WTC11 (cell line): ENCODE results near the gene KDM4B. TPM values are rescaled to one million over a fixed set of nuclear protein-coding genes. Genes with fewer than 3 reads are reported as not detected.
A peak's percentile ranks its signal among the peaks of the same experiment; 100 is the strongest.

ENCODE experiments used
- ATAC-seq: fragments of 200-7000 bp; cut with Tn5 transposase; 2 replicates; pipeline ENCODE4 v1.10.0; 2021; ENCODE audit warnings: mild to moderate bottlenecking, moderate library complexity
- CTCF ChIA-PET: fragments of 300-600 bp; sonication (Branson Sonifier 250); formaldehyde crosslinking; loops from one replicate; lab custom pipeline; 2021; ENCODE audit warnings: antibody characterized with exemption; lab: Charles Lee
- POLR2A ChIA-PET: fragments of 350-600 bp; sonication (Branson Sonifier 250); formaldehyde crosslinking; loops from one replicate; lab custom pipeline; 2021; ENCODE audit warnings: antibody characterized with exemption; lab: Charles Lee
- DNase-seq: peaks from one replicate; pipeline ENCODE4 v3.0.0; 2021; ENCODE audit warnings: low spot score
- H3K27ac Mint-ChIP-seq: 2 replicates; pipeline ENCODE4 v1.8.0; 2021; ENCODE audit warnings: mixed read lengths
- H3K27me3 Mint-ChIP-seq: 2 replicates; pipeline ENCODE4 v1.8.0; 2021; ENCODE audit warnings: low read depth, mild to moderate bottlenecking, moderate library complexity, mixed read lengths
- H3K36me3 Mint-ChIP-seq: 2 replicates; pipeline ENCODE4 v1.8.0; 2021; ENCODE audit warnings: mixed read lengths
- H3K4me1 Mint-ChIP-seq: 2 replicates; pipeline ENCODE4 v1.8.0; 2022; ENCODE audit warnings: mixed read lengths
- H3K4me3 Mint-ChIP-seq: 2 replicates; pipeline ENCODE4 v1.8.0; 2021; ENCODE audit warnings: mild to moderate bottlenecking, moderate library complexity, mixed read lengths
- H3K9me3 Mint-ChIP-seq: 2 replicates; pipeline ENCODE4 v1.8.0; 2021; ENCODE audit warnings: mixed read lengths
- ATF1 ChIP-seq: sonication (generic); formaldehyde crosslinking; IDR thresholded peaks from 2 replicates; pipeline ENCODE4 v1.8.1; 2023; ENCODE audit warnings: mild to moderate bottlenecking, moderate library complexity, missing genetic modification reagents
- CBFB ChIP-seq: sonication (generic); formaldehyde crosslinking; IDR thresholded peaks from 2 replicates; pipeline ENCODE4 v1.8.1; 2022; ENCODE audit warnings: mild to moderate bottlenecking, low read depth, missing genetic modification reagents
- E2F4 ChIP-seq: sonication (generic); formaldehyde crosslinking; IDR thresholded peaks from 2 replicates; pipeline ENCODE4 v1.8.1; 2022; ENCODE audit warnings: low read depth, mild to moderate bottlenecking, moderate library complexity, missing genetic modification reagents, borderline replicate concordance
- EMX1 ChIP-seq: fragments of 250-450 bp; sonication (Bioruptor Pico); IDR thresholded peaks from 2 replicates; pipeline ENCODE4 v1.8.0; 2021; ENCODE audit warnings: mild to moderate bottlenecking
- FOXJ3 ChIP-seq: sonication (generic); formaldehyde crosslinking; IDR thresholded peaks from 2 replicates; pipeline ENCODE4 v1.9.0; 2021; ENCODE audit warnings: missing genetic modification reagents, mild to moderate bottlenecking, borderline replicate concordance
- FOXP4 ChIP-seq: sonication (generic); formaldehyde crosslinking; IDR thresholded peaks from 2 replicates; pipeline ENCODE4 v1.8.0; 2022; ENCODE audit warnings: mild to moderate bottlenecking, missing genetic modification reagents
- GABPB1 ChIP-seq: sonication (generic); formaldehyde crosslinking; IDR thresholded peaks from 2 replicates; pipeline ENCODE4 v1.8.1; 2023; ENCODE audit warnings: mild to moderate bottlenecking, missing genetic modification reagents
- GTF2I ChIP-seq: fragments of 250-450 bp; sonication (Bioruptor Pico); conservative IDR thresholded peaks from 2 replicates; pipeline ENCODE4 v1.4.0; 2021; ENCODE audit warnings: mild to moderate bottlenecking
- HMGXB4 ChIP-seq: sonication (generic); formaldehyde crosslinking; IDR thresholded peaks from 2 replicates; pipeline ENCODE4 v1.8.1; 2023; ENCODE audit warnings: mild to moderate bottlenecking, moderate library complexity, missing genetic modification reagents
- IRF2 ChIP-seq: sonication (generic); formaldehyde crosslinking; IDR thresholded peaks from 2 replicates; pipeline ENCODE4 v1.8.0; 2022; ENCODE audit warnings: low read depth, missing genetic modification reagents, borderline replicate concordance
- JUN ChIP-seq: sonication (generic); formaldehyde crosslinking; IDR thresholded peaks from 2 replicates; pipeline ENCODE4 v1.8.0; 2023; ENCODE audit warnings: mild to moderate bottlenecking, missing genetic modification reagents
- NR1H2 ChIP-seq: sonication (generic); formaldehyde crosslinking; IDR thresholded peaks from 2 replicates; pipeline ENCODE4 v1.9.0; 2021; ENCODE audit warnings: mild to moderate bottlenecking, moderate library complexity, missing genetic modification reagents
- SMAD4 ChIP-seq: sonication (generic); formaldehyde crosslinking; IDR thresholded peaks from 2 replicates; pipeline ENCODE4 v1.8.0; 2022; ENCODE audit warnings: mild to moderate bottlenecking, missing genetic modification reagents
- STAT6 ChIP-seq: sonication (generic); formaldehyde crosslinking; conservative IDR thresholded peaks from 2 replicates; pipeline ENCODE4 v1.8.1; 2023; ENCODE audit warnings: mild to moderate bottlenecking, low read depth, missing genetic modification reagents, moderate library complexity
- TEAD1 ChIP-seq: sonication (generic); formaldehyde crosslinking; IDR thresholded peaks from 2 replicates; pipeline ENCODE4 v1.8.0; 2022; ENCODE audit warnings: mild to moderate bottlenecking, missing genetic modification reagents
- ZNF121 ChIP-seq: sonication (generic); formaldehyde crosslinking; IDR thresholded peaks from 2 replicates; pipeline ENCODE4 v1.8.0; 2023; ENCODE audit warnings: missing genetic modification reagents
- ZNF532 ChIP-seq: fragments of 250-450 bp; sonication (Bioruptor Pico); IDR thresholded peaks from 2 replicates; pipeline ENCODE4 v1.9.0; 2021; ENCODE audit warnings: mild to moderate bottlenecking, borderline replicate concordance
- total RNA-seq: library from RNA; stranded (reverse); gene quantifications from 3 replicates; pipeline ENCODE4 v1.2.3, GENCODE V29; 2021
- TF ChIP-seq, protein P1 (sequence below): fragments of 250-450 bp; sonication (Bioruptor Pico); IDR thresholded peaks from 2 replicates; pipeline ENCODE4 v1.8.0; 2021; ENCODE audit warnings: mild to moderate bottlenecking
- TF ChIP-seq, protein P2 (sequence below): sonication (generic); formaldehyde crosslinking; IDR thresholded peaks from 2 replicates; pipeline ENCODE4 v1.8.1; 2023; ENCODE audit warnings: mild to moderate bottlenecking, missing genetic modification reagents, moderate library complexity

The KDM4B gene
- total RNA-seq, 1 experiment from 2014 or later: 43.2 TPM

- peaks cover 42% of the 10 kb centered on the region for H3K4me1 Mint-ChIP-seq
- ATAC-seq: no peak
- DNase-seq: no peak
- peaks cover 4% of the 10 kb centered on the region; the same call in 1 of the 2 replicates for H3K9me3 Mint-ChIP-seq
- H3K27ac Mint-ChIP-seq: peak overlapping the region; percentile 30; the same call in 1 of the 2 replicates
- H3K27me3 Mint-ChIP-seq: no peaks in the 10 kb centered on the region
- ChIA-PET CTCF (interaction anchor here (0.7 to 1.2 kb wide), 2 partner anchors 72 kb away, joined by 3 to 6 read pairs; no protein-coding TSS in a partner anchor), POLR2A (no interaction called here)
- H3K4me3 Mint-ChIP-seq: no peak overlapping the region
- H3K36me3 Mint-ChIP-seq: peaks cover 14% of the 10 kb centered on the region
- TF ChIP-seq ZNF121 (no peak), EMX1 (no peak), TEAD1 (CRISPR knock-in tag) (no peak), SMAD4 (no peak), FOXP4 (CRISPR knock-in tag) (no peak), GTF2I (CRISPR knock-in tag) (no peak)
- TF ChIP-seq, all 79 proteins: peak for 0
Measured at GRCh38 chr19:5120833-5121232, 151.9 kb downstream of the KDM4B start.

DNA sequence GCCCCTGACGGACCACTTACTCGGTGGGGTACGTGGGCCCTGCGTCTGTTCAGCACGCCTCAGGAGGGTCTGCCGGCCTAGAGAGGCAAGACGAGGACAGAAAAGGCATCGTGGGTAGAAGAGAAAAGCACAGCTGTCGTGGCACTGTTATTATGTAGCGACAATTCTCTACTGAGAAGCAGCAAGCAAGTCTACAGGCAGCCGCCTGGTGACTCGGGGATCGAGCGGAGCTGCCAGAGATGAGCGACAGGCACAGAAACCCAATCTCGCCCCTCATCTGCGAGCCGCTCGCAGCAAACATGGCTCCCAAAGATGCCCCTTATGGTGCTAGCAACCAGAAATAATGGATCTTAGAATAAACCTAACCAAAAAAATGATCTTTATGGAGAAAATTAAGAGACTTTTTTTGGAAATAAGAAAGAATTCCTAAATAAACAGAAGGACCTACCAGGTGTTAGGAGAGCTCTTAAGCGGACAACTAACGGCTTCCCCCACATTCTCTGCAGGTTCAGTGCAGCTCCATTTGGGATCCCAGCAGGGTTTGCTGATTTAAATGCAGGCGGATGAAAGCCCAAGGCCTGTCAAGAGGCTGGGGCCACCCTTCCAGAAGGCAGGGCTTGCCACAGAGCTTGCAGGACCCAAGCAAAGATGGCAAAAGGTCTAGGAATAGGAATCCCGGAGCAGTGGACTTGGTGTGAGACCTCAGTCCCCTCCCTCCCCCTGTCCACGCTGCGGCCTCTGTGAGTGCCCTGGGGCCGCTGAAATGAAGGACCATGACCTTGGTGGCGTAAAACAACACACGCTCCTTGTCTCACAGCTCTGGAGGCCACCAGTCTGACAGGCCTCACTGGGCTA lies 152.6 kb downstream of the KDM4B start:
- Mint-ChIP-seq H3K4me3 (no peak overlapping the region), H3K4me1 (peaks cover 48% of the 10 kb centered on the region), H3K9me3 (peaks cover under 1% of the 10 kb centered on the region; the same call in 1 of the 2 replicates), H3K36me3 (peaks cover 9% of the 10 kb centered on the region; the same call in 1 of the 2 replicates), H3K27ac (peak overlapping the region; percentile 34; the same call in 1 of the 2 replicates), H3K27me3 (no peaks in the 10 kb centered on the region)
- ATAC-seq: no peak
- no peak for DNase-seq
- CTCF ChIA-PET: interaction anchor here (0.6 to 1.2 kb wide), 5 partner anchors 10 to 362 kb away, joined by 3 to 6 read pairs (median 3); no protein-coding TSS in a partner anchor
- POLR2A ChIA-PET: interaction anchor here (0.7 kb wide), 1 partner anchor 17 kb away, joined by 3 read pairs; no protein-coding TSS in a partner anchor
- TF ChIP-seq, protein P1, sequence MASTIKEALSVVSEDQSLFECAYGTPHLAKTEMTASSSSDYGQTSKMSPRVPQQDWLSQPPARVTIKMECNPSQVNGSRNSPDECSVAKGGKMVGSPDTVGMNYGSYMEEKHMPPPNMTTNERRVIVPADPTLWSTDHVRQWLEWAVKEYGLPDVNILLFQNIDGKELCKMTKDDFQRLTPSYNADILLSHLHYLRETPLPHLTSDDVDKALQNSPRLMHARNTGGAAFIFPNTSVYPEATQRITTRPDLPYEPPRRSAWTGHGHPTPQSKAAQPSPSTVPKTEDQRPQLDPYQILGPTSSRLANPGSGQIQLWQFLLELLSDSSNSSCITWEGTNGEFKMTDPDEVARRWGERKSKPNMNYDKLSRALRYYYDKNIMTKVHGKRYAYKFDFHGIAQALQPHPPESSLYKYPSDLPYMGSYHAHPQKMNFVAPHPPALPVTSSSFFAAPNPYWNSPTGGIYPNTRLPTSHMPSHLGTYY: no peak
- TF ChIP-seq ZNF121: no peak
- TF ChIP-seq E2F4 (CRISPR knock-in tag): no peak
- TF ChIP-seq HMGXB4 (CRISPR knock-in tag): no peak
- TF ChIP-seq JUN (CRISPR knock-in tag): no peak
- no peak for TF ChIP-seq EMX1
- no peak for TF ChIP-seq CBFB
- no peak for TF ChIP-seq GABPB1 (CRISPR knock-in tag)
- TF ChIP-seq ZNF532: no peak
- no peak for TF ChIP-seq ATF1 (CRISPR knock-in tag)
- no peak for TF ChIP-seq NR1H2
- no peak for TF ChIP-seq STAT6 (CRISPR knock-in tag)
- TF ChIP-seq, protein P2, sequence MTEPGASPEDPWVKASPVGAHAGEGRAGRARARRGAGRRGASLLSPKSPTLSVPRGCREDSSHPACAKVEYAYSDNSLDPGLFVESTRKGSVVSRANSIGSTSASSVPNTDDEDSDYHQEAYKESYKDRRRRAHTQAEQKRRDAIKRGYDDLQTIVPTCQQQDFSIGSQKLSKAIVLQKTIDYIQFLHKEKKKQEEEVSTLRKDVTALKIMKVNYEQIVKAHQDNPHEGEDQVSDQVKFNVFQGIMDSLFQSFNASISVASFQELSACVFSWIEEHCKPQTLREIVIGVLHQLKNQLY (CRISPR knock-in tag): no peak
- TF ChIP-seq FOXJ3 (CRISPR knock-in tag): no peak
- no peak for TF ChIP-seq IRF2 (CRISPR knock-in tag)
